ENCODE data around the gene TTYH2. TPM values are rescaled to one million over a fixed set of nuclear protein-coding genes. Genes with fewer than 3 reads are reported as not detected.

The TTYH2 gene
- polyA plus RNA-seq, 1 of the 3 experiments (the other 2 are of a cell fraction), result 16.1 TPM

- TF ChIP-seq MEF2A (IDR thresholded peaks at IDR 0.05; ENCODE audit: borderline replicate concordance, low read depth) (no peak), USF1 (IDR thresholded peaks at IDR 0.05; ENCODE audit: borderline replicate concordance, low read depth) (no peak), ELF1 (IDR thresholded peaks at IDR 0.05) (no peak), POLR2AphosphoS5 (IDR thresholded peaks at IDR 0.05; ENCODE audit: low read depth, low read length) (no peak), CTCF (IDR thresholded peaks at IDR 0.05) (no peak)
- Histone ChIP-seq H2AFZ (ENCODE audit: low read depth) (no peak overlapping the region), H3K27ac (ENCODE audit: low read depth in 2 of 2, low read length in 1 of 2) (no peak overlapping the region), H3K4me1 (ENCODE audit: control insufficient read depth in 1 of 2, insufficient read depth in 2 of 2, low read depth in 1 of 2, low read length in 1 of 2) (no peaks in the 10 kb centered on the region), H3K9ac (no peak overlapping the region), H3K9me3 (no peaks in the 10 kb centered on the region), H3K4me2 (no peak overlapping the region), H4K20me1 (ENCODE audit: insufficient read depth) (no peaks in the 10 kb centered on the region), H3K79me2 (ENCODE audit: insufficient read depth) (no peaks in the 10 kb centered on the region), H3K36me3 (replicated peaks in 1 of 2; ENCODE audit: control insufficient read depth in 1 of 2, insufficient read depth in 2 of 2, low read length in 1 of 2) (no peaks in the 10 kb centered on the region), H3K9me2 (no peaks in the 10 kb centered on the region), H3K27me3 (ENCODE audit: insufficient read depth) (no peaks in the 10 kb centered on the region), H3K4me3 (ENCODE audit: low read depth in 2 of 2, low read length in 1 of 2) (no peak overlapping the region), H3F3A (replicated peaks; ENCODE audit: insufficient read depth) (no peaks in the 10 kb centered on the region)
- ChIA-PET CTCF (interaction anchor here (0.9 to 4.5 kb wide), 12 partner anchors 12 to 157 kb away, joined by 3 to 20 read pairs (median 6); partner anchors contain the start of genes BTBD17 and GPR142), POLR2A (no interaction called here)
- DNase-seq, result no peak
- WGBS (ENCODE audit: low lambda C conversion rate), result 48% methylated on average over 8 of the region's 8 CpGs
Observed at GRCh38 chr17:74303305-74303704, 89.9 kb downstream of the TTYH2 start.

- Histone ChIP-seq H3K9me2 (no peaks in the 10 kb centered on the region), H3F3A (replicated peaks; ENCODE audit: insufficient read depth) (no peaks in the 10 kb centered on the region), H3K36me3 (replicated peaks in 1 of 2; ENCODE audit: control insufficient read depth in 1 of 2, insufficient read depth in 2 of 2, low read length in 1 of 2) (no peaks in the 10 kb centered on the region), H3K4me1 (ENCODE audit: control insufficient read depth in 1 of 2, insufficient read depth in 2 of 2, low read depth in 1 of 2, low read length in 1 of 2) (no peaks in the 10 kb centered on the region), H3K27me3 (ENCODE audit: insufficient read depth) (no peaks in the 10 kb centered on the region), H3K9me3 (no peaks in the 10 kb centered on the region), H4K20me1 (ENCODE audit: insufficient read depth) (no peaks in the 10 kb centered on the region), H3K79me2 (ENCODE audit: insufficient read depth) (no peaks in the 10 kb centered on the region), H3K4me2 (no peak overlapping the region), H3K4me3 (ENCODE audit: low read depth in 2 of 2, low read length in 1 of 2) (no peak overlapping the region), H2AFZ (ENCODE audit: low read depth) (no peak overlapping the region), H3K27ac (ENCODE audit: low read depth in 2 of 2, low read length in 1 of 2) (no peak overlapping the region), H3K9ac (no peak overlapping the region)
- POLR2A ChIA-PET, result no interaction called here
- no peak for TF ChIP-seq EP300 (IDR thresholded peaks at IDR 0.05; ENCODE audit: borderline replicate concordance in 1 of 2, low read depth in 1 of 2, low read length in 1 of 2)
- no peak for TF ChIP-seq REST (IDR thresholded peaks at IDR 0.05; ENCODE audit: low read depth, low read length)
- TF ChIP-seq FOSL2 (IDR thresholded peaks at IDR 0.05; ENCODE audit: borderline replicate concordance, low read depth), result no peak
- no peak for TF ChIP-seq EZH2phosphoT487 (IDR thresholded peaks at IDR 0.05; ENCODE audit: borderline replicate concordance, low read depth)
- 37% methylated on average over 5 of the region's 5 CpGs for WGBS (ENCODE audit: low lambda C conversion rate)
- no peak for DNase-seq
- CTCF ChIA-PET, result interaction anchor here (0.8 to 4.5 kb wide), 11 partner anchors 17 to 186 kb away, joined by 3 to 20 read pairs (median 4); partner anchors contain the start of genes BTBD17 and GPR142
Observed at GRCh38 chr17:74304184-74304583, 90.8 kb downstream of the TTYH2 start.

Data from SK-N-SH (cell line).